ENCODE data around the gene LRRC70.

LRRC70 gene

GRCh38 chr5:62575066-62575465 lies 3.6 kb upstream of the LRRC70 start:
- DNase-seq = no peak

DNA sequence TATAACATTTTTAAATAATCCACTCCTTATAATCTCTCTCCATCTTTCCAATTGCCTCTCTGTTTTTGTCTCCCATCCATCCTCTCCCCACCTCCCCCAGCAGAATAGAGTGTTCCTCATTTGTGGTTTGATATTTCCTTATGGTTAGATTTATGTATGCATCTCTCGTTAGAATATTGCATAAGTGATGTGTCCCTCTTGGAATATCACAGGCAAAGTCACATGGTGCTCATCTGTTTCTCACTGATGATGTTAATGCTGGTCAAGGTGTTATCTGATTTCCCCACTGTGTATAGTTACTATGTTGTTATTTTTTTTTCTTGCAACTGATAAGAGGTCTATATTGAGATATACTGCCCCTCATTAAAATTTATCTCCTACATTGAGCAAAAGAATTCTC lies 3.1 kb upstream of the LRRC70 start:
- no peak for DNase-seq

DNA sequence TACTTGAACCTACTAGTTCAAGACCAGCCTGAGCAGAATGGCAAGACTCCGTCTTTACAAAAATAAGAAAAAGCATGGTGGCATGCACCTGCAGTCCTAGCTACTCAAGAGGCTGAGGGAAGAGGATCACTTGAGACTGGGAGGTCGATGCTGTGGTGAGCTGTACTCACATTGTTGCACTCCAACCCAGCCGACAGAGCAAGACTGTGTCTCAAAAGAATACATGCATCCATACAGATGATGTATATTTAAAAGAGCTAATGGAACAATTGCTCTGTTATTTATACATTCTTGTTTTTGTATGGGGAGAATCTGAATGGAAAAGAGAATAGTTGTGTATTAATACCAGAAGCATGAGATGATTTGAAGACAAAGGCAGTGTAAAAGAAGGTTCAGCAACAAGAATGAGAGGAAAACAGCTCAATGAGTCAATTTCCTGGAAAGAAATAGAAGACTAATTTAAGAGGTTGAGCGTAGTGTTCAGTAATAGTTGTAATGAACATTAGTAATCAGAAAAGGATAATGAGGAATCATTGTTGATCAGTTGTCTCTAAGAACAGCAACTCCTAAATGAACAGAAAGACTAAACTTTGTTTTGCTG lies 1.9 kb upstream of the LRRC70 start:
- DNase-seq = no peak

DNA sequence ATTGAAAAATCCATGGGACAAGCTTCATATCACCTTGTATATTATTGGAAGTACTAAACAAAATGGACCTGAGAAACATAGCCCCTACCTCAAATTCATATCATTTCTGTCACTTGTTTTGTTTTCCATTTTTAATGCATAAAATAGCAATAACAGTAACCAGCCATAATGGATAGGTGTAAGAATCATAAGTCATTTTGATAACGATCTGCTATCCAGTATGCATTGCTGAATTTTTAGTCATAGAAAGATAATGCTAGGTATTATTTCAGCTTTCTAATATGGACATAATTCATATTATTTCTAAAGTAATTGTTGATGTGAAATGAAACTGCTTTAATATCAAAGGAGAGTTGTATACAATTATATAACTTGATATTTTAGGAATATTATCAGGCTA lies 1.1 kb upstream of the LRRC70 start:
- no peak for DNase-seq

GRCh38 chr5:62579761-62580160 lies 1.1 kb downstream of the LRRC70 start:
- DNase-seq = no peak

- no peak for DNase-seq
Observed at GRCh38 chr5:62581836-62582597, 3.4 kb downstream of the LRRC70 start.

DNA sequence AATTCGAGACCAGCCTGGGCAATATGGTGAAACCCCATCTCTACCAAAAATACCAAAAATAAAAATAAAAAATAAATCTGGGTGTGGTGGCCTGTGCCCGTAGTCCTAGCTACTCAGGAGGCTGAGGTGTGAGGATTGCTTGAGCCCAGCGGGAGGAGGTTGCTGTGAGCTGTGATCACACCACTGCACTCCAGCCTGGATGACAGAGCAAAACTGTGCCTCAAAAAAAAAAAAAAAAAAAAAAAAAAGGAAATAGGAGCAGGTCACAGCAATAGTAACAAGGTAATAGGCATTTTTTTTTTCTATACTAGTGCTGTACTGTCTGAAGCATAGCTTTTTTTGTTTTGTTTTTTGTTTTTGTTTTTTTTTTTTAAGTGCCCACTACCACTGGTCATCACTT lies 5.8 kb downstream of the LRRC70 start:
- no peak for DNase-seq

- DNase-seq = no peak
Observed at GRCh38 chr5:62585306-62585705, 6.7 kb downstream of the LRRC70 start.

DNA sequence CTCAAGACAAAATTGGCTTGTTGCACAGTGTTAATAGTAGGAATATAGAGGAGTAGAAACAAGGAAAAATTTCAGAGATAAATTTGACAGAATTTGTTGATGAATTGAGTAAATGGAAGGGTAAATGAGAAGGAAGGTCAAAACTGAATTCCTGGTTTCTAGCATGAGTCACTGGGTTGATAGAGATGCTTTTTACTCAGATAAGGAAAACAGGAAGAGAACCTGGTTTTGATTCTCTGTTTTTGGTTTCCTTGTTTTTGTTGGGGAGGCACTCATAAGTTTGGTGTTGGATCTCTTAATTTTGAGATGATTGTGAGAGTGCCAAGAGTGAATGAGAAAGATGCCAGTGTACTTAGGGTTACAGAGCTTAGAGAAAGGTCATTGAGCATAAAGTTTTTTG lies 7.1 kb downstream of the LRRC70 start:
- DNase-seq = no peak

DNA sequence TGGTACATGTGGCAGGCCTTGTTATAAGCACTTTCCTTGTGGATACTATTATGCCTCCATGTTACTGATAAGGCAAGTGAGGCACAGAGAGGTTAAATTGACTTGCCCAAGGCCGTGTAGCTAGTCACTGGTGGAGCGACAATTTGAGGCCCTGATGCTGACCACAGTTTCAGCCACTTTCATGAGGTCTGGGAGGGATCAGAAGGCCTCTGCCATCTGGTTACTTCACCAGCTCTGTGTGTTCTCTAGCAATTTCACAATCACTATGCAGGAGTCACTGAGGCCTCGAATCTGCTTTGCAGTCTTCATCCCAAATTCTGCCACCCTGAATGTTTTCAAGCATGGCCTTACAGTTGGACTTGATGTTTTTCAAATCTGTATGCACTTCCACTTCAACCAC lies 9.1 kb downstream of the LRRC70 start:
- DNase-seq = no peak

GRCh38 chr5:62588668-62589067 lies 10.0 kb downstream of the LRRC70 start:
- DNase-seq = no peak

- no peak for DNase-seq
Observed at GRCh38 chr5:62589504-62589903, 10.9 kb downstream of the LRRC70 start.

- DNase-seq = no peak
Observed at GRCh38 chr5:62590387-62590786, 11.8 kb downstream of the LRRC70 start.

GRCh38 chr5:62592558-62592957 lies 13.9 kb downstream of the LRRC70 start:
- no peak for DNase-seq

GRCh38 chr5:62593331-62593730 lies 14.7 kb downstream of the LRRC70 start:
- DNase-seq = no peak

DNA sequence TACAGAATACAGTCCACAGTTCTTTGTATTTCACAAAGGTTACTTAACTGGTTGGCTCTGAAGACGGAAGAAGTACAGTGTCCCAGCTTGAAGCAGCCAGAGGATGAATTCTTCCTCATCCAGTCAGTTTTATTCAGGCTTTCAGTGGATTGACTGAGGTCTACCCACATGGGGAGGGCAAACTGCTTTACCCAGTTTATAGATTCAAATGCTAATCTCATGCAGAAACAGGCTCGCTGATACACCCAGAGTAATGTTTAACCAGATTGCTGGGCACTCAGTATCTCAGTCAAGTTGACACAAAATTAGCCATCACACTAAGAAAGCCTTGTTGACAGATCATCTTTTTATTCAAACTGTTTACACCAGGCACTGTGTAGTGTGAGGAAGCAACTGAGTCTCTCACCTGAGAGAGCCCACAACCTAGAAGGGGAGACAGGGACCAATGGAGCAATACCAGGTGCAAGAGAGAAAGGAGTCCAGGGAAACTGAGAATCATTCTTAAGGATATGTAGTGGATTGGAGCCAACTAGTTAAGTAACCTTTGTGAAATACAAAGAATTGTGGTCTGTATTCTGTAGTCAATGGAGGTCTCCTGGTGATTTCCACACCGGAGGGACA lies 15.9 kb downstream of the LRRC70 start:
- DNase-seq = no peak

GRCh38 chr5:62596096-62596495 lies 17.5 kb downstream of the LRRC70 start:
- DNase-seq = no peak

GRCh38 chr5:62596691-62597090 lies 18.1 kb downstream of the LRRC70 start:
- DNase-seq = no peak

- DNase-seq = no peak
Observed at GRCh38 chr5:62597314-62597713, 18.7 kb downstream of the LRRC70 start.

- no peak for DNase-seq
Observed at GRCh38 chr5:62600560-62601252, 22.1 kb downstream of the LRRC70 start.

DNA sequence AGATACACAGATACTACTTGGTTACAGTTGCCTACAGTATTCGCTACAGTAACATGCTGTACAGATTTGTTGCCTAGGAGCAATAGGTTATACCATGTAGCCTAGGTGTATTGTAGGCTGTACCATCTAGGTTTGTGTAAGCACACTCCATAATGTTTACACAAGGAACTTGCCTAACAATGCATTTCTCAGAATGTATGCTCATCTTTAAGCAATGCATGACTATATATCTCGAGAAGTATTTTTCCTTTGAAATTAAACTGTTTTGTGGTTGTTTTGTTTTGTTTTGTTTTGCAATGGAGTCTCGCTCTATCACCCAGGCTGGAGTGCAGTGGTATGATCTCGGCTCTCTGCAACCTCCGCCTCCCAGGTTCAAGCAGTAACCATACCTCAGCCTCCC lies 25.3 kb downstream of the LRRC70 start:
- no peak for DNase-seq

- DNase-seq = no peak
Observed at GRCh38 chr5:62605638-62606037, 27.0 kb downstream of the LRRC70 start.

DNA sequence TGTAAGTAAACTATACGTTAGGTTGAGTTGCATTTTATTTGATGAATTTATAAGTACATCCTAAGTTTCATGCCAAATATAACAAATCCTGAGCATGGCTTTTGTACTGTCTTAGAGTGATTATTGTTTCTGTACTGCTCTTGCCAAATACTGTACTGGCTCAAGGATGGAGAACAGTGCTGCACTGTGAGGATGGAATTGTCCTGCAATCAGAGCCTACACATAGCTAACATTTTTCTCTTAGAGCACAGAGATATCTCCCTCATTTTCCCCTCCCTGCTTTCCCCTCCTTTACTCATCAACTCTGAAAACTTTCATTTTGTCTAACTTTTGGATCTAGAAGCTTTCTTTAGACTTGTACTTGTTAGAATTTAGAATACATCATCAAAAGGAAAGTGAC lies 28.3 kb downstream of the LRRC70 start:
- no peak for DNase-seq

GRCh38 chr5:62607615-62608014 lies 29.0 kb downstream of the LRRC70 start:
- no peak for DNase-seq

Data from NCI-H187 (cell line).